NCI-H1930 (cell line): ENCODE measurements around the gene ARF5.

Source experiments
- DNase-seq, 2 experiments: peaks; one replicate each; lab custom pipeline; 2025; lab: John Stamatoyannopoulos, UW

Gene ARF5

GRCh38 chr7:127635659-127636285 lies 47.6 kb downstream of the ARF5 start:
- DNase-seq: no peak

DNA sequence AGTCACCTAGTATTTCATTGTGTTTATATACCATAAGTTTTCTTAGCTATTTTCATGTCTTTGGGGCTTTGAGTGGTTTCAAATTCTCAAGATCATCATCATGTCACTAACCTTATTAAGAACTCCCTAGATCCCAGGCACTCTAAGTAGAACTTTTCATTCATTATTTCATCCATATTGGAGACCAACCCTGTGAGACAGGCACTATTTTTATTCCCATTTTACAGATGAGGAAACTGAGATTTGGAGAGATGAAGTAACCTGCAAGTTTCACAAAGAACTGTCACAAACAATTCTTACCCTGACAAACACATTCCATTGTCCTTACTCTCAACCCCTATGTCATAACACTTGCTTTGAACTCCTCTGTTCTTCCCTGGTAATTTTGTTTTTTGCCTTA lies 50.0 kb downstream of the ARF5 start:
- DNase-seq: no peak
